Bronchial epithelial cell (primary cell): Measurements from ENCODE around the gene MAP7D2. TPM values are rescaled to one million over a fixed set of nuclear protein-coding genes. Genes with fewer than 3 reads are reported as not detected.
"Not testable (repeated sequence)": the region's sequence is repeated elsewhere in the genome, so short reads cannot be mapped to it uniquely, and the experiment has no call there.

Experiments used
- DNase-seq: peaks from one replicate; pipeline ENCODE4 v3.0.0-alpha.2; 2010; ENCODE audit warnings: low read depth
- FAIRE-seq: peaks from 2 replicates; lab custom pipeline; 2011; peaks lifted over from hg19 to GRCh38; lab: Jason Lieb, UNC
- H3K27me3 ChIP-seq: 2 replicates; pipeline ENCODE4 v1.5.1; 2011; ENCODE audit warnings: low read length; ENCODE audit not compliant: control insufficient read depth, insufficient read depth
- H3K36me3 ChIP-seq: 2 replicates; pipeline ENCODE4 v1.5.1; 2011; ENCODE audit warnings: low read length; ENCODE audit not compliant: control insufficient read depth, insufficient read depth
- H3K4me3 ChIP-seq: 2 replicates; pipeline ENCODE4 v1.5.1; 2011; ENCODE audit warnings: mild to moderate bottlenecking, low read depth, low read length, control low read depth
- total RNA-seq: library from RNA; depleted of rRNA; stranded (reverse); fragments of >200 nt; gene quantifications from 2 replicates; pipeline ENCODE4 v1.2.1, GENCODE V29; 2014
- TF ChIP-seq, protein P1 (sequence below): IDR thresholded peaks from 2 replicates; pipeline ENCODE4 v1.5.1; 2011; ENCODE audit warnings: mild to moderate bottlenecking, moderate library complexity, low read length, control low read depth, inconsistent platforms; ENCODE audit not compliant: insufficient read depth, severe bottlenecking

Gene MAP7D2
- under 0.01 and 0.38 TPM in 2 replicates for total RNA-seq

GRCh38 chrX:20116577-20117240, at the start of gene MAP7D2:
Gene MAP7D2, minus strand, starts transcription at chrX:20116907. Its CDS starts 28 bp downstream, at chrX:20116879.
- DNase-seq (no peak), FAIRE-seq (no peak)
- peak within 1 kb of the TSS; percentile 8 for H3K4me3 ChIP-seq

DNA sequence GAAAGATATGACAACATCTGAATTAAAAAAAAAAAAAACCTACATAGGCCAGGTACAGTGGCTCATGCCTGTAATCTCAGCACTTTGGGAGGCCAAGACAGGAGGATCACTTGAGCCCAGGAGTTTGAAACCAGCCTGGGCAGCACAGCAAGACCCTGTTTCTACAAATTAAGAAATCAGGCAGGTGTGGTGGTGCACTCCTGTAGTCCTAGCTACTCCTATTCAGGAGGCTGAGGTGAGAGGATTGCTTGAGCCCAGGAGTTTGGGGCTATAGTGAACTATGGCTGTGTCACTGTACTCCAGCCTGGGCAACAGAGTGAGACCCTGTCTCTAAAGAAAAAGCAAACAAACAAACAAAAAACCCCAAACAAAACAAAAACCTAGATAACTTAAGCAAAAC, 45.8 kb upstream of the MAP7D2 start:
- not testable (repeated sequence) for H3K4me3 ChIP-seq, H3K36me3 ChIP-seq, DNase-seq, FAIRE-seq, H3K27me3 ChIP-seq

More at GRCh38 chrX:20116577-20117240, at the start of gene MAP7D2:
- H3K27me3 ChIP-seq, result no peaks in the 10 kb centered on the region
- H3K36me3 ChIP-seq, result no peaks in the 10 kb centered on the region
- TF ChIP-seq, protein P1, sequence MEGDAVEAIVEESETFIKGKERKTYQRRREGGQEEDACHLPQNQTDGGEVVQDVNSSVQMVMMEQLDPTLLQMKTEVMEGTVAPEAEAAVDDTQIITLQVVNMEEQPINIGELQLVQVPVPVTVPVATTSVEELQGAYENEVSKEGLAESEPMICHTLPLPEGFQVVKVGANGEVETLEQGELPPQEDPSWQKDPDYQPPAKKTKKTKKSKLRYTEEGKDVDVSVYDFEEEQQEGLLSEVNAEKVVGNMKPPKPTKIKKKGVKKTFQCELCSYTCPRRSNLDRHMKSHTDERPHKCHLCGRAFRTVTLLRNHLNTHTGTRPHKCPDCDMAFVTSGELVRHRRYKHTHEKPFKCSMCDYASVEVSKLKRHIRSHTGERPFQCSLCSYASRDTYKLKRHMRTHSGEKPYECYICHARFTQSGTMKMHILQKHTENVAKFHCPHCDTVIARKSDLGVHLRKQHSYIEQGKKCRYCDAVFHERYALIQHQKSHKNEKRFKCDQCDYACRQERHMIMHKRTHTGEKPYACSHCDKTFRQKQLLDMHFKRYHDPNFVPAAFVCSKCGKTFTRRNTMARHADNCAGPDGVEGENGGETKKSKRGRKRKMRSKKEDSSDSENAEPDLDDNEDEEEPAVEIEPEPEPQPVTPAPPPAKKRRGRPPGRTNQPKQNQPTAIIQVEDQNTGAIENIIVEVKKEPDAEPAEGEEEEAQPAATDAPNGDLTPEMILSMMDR, result no peak

- FAIRE-seq, result peak; percentile 83
- no peak for DNase-seq
These were observed 43.2 kb upstream of the MAP7D2 start for GRCh38 chrX:20159797-20160385.

DNA sequence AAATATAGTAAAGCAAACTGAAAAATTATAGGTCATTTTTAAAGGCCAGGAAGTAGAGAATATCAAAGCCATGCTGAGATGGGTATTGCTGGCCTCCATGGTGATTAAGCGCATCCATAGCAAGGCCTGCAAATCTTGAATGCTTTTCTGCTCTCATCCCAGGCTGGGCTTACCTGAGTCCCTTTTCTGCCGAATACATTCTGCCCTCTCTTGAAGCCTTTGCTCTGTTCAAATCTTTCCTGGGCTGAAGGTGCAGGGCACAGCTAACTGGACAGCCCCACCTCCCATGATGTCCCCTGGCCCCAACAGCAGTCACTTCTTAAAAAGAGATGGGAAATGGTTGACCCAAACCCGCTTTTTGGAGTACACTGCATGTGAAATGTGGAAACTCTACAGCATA, 35.0 kb upstream of the MAP7D2 start:
- Histone ChIP-seq H3K36me3 (peaks cover 1% of the 10 kb centered on the region), H3K4me3 (no peak overlapping the region), H3K27me3 (no peaks in the 10 kb centered on the region)
- DNase-seq, result no peak
- TF ChIP-seq, protein P1, result no peak
- FAIRE-seq, result no peak

More at GRCh38 chrX:20159797-20160385, 43.2 kb upstream of the MAP7D2 start:
- Histone ChIP-seq H3K4me3 (no peak overlapping the region), H3K27me3 (no peaks in the 10 kb centered on the region), H3K36me3 (peaks cover 2% of the 10 kb centered on the region)
- TF ChIP-seq, protein P1, result no peak

- TF ChIP-seq, protein P1, result no peak
- DNase-seq, result no peak
- Histone ChIP-seq H3K27me3 (no peaks in the 10 kb centered on the region), H3K36me3 (no peaks in the 10 kb centered on the region), H3K4me3 (no peak overlapping the region)
- no peak for FAIRE-seq
These were observed 32.6 kb upstream of the MAP7D2 start for GRCh38 chrX:20149326-20149725.

- H3K27me3 ChIP-seq, result no peaks in the 10 kb centered on the region
- no peak overlapping the region for H3K4me3 ChIP-seq
- no peak for FAIRE-seq
- H3K36me3 ChIP-seq, result no peaks in the 10 kb centered on the region
- DNase-seq, result no peak
- TF ChIP-seq, protein P1, result no peak
These were observed 30.9 kb upstream of the MAP7D2 start for GRCh38 chrX:20147561-20147960.
